GM12878 (cell line): Measurements from ENCODE around the gene ADAMTSL3. TPM values are rescaled to one million over a fixed set of nuclear protein-coding genes. Genes with fewer than 3 reads are reported as not detected.

Experiments used
- ATAC-seq: fragments of 200-7000 bp; cut with Tn5 transposase; 3 replicates; pipeline ENCODE4 v1.9.1; 2020; ENCODE audit warnings: mild to moderate bottlenecking, moderate library complexity
- BruUV-seq: library from RNA; stranded (reverse); fragments of 400-500 nt; replicated peaks from 2 replicates; lab custom pipeline; 2021; lab: Mats Ljungman, UMichigan
- CTCF ChIA-PET: fragments of 300-600 bp; sonication (Branson Sonifier 250); formaldehyde crosslinking; extraction: SDS; loops from one replicate; lab custom pipeline; 2021; ENCODE audit warnings: inconsistent platforms; lab: Yijun Ruan, JAX
- POLR2A ChIA-PET: fragments of 350-600 bp; formaldehyde crosslinking; extraction: SDS; loops from one replicate; lab custom pipeline; 2021; ENCODE audit warnings: inconsistent platforms; lab: Charles Lee
- RAD21 ChIA-PET: fragments of 300-600 bp; sonication (Branson Sonifier 250); formaldehyde crosslinking; loops from one replicate; lab custom pipeline; 2023; ENCODE audit warnings: antibody characterized with exemption; ENCODE audit not compliant: unreplicated experiment; lab: Charles Lee
- SMC1A ChIA-PET: fragments of 300-600 bp; sonication (Branson Sonifier 250); formaldehyde crosslinking; loops from one replicate; lab custom pipeline; 2023; ENCODE audit not compliant: unreplicated experiment, uncharacterized antibody; lab: Charles Lee
- DNase-seq: peaks from one replicate; pipeline ENCODE4 v3.0.0-alpha.2; 2011; ENCODE audit warnings: low read depth, low spot score
- FAIRE-seq: peaks from 3 replicates; lab custom pipeline; 2011; peaks lifted over from hg19 to GRCh38; lab: Jason Lieb, UNC
- H2AFZ ChIP-seq: 2 replicates; pipeline ENCODE4 v1.6.0; 2011; ENCODE audit warnings: low read depth, low read length, control low read depth; ENCODE audit not compliant: control insufficient read depth
- H3K27ac ChIP-seq: 2 replicates; pipeline ENCODE4 v1.5.1; 2011; ENCODE audit warnings: control low read depth; ENCODE audit not compliant: control insufficient read depth, insufficient read depth
- H3K27me3 ChIP-seq, 2 experiments: replicated peaks in 1 of 2; 2 replicates each; pipeline versions ENCODE4 v1.6.0 to v1.6.1; 2011; ENCODE audit warnings: low read length in 1 of 2; ENCODE audit not compliant: control insufficient read depth in 2 of 2, insufficient read depth in 2 of 2
- H3K36me3 ChIP-seq, 2 experiments: 2 replicates each; pipeline ENCODE4 v1.5.1; 2011; ENCODE audit warnings: low read length in 1 of 2; ENCODE audit not compliant: control insufficient read depth in 2 of 2, insufficient read depth in 2 of 2
- H3K4me1 ChIP-seq: 2 replicates; pipeline ENCODE4 v1.6.1; 2011; ENCODE audit warnings: mild to moderate bottlenecking, low read length, moderate library complexity, mixed read lengths; ENCODE audit not compliant: control insufficient read depth, insufficient read depth
- H3K4me2 ChIP-seq: 2 replicates; pipeline ENCODE4 v1.6.0; 2011; ENCODE audit warnings: control low read depth; ENCODE audit not compliant: control insufficient read depth, insufficient read depth
- H3K4me3 ChIP-seq: fragments of 200-600 bp; sonication (generic); 2 replicates; pipeline ENCODE4 v1.5.1; 2016
- H3K79me2 ChIP-seq: 2 replicates; pipeline ENCODE4 v1.6.0; 2011; ENCODE audit warnings: low read length; ENCODE audit not compliant: control insufficient read depth, insufficient read depth
- H3K9ac ChIP-seq: 2 replicates; pipeline ENCODE4 v1.8.0; 2011; ENCODE audit warnings: low read length, control low read depth, mixed read lengths; ENCODE audit not compliant: control insufficient read depth, insufficient read depth
- H3K9me3 ChIP-seq: replicated peaks from 3 replicates; pipeline ENCODE4 v1.5.1; 2011; ENCODE audit warnings: mild to moderate bottlenecking, low read length; ENCODE audit not compliant: control insufficient read depth, insufficient read depth
- H4K20me1 ChIP-seq: 2 replicates; pipeline ENCODE4 v1.6.0; 2011; ENCODE audit not compliant: control insufficient read depth, insufficient read depth
- ATF7 ChIP-seq: fragments of 450-650 bp; IDR thresholded peaks from 2 replicates; pipeline ENCODE4 v1.6.1; 2016; ENCODE audit warnings: low read depth, mild to moderate bottlenecking
- CEBPB ChIP-seq, 2 experiments: fragments of 150-350 bp in 1 of 2; IDR thresholded peaks; 2 replicates each; pipeline ENCODE4 v1.6.1; 2012 to 2014; ENCODE audit warnings: low read depth in 2 of 2, low read length in 2 of 2, borderline replicate concordance in 1 of 2, inconsistent platforms in 1 of 2
- CHD1 ChIP-seq: IDR thresholded peaks from 2 replicates; pipeline ENCODE4 v1.6.1; 2012; ENCODE audit warnings: low read depth, low read length, improper control_type of control experiment
- CHD2 ChIP-seq: IDR thresholded peaks from 2 replicates; pipeline ENCODE4 v1.6.1; 2011; ENCODE audit warnings: low read depth, low read length, improper control_type of control experiment, borderline replicate concordance
- CREM ChIP-seq: IDR thresholded peaks from 2 replicates; pipeline ENCODE4 v1.6.1; 2014; ENCODE audit warnings: antibody characterized with exemption, low read depth
- HDAC6 ChIP-seq: fragments of 200-600 bp; sonication (generic); IDR thresholded peaks from one replicate; pipeline ENCODE4 v1.8.0; 2017; ENCODE audit warnings: antibody characterized with exemption; ENCODE audit not compliant: unreplicated experiment
- HDGF ChIP-seq: fragments of 450-650 bp; IDR thresholded peaks from 2 replicates; pipeline ENCODE4 v1.6.1; 2016; ENCODE audit warnings: antibody characterized with exemption
- JUNB ChIP-seq: IDR thresholded peaks from 2 replicates; pipeline ENCODE4 v1.6.1; 2016; ENCODE audit warnings: antibody characterized with exemption, mild to moderate bottlenecking
- LARP7 ChIP-seq: fragments of 450-650 bp; IDR thresholded peaks from 2 replicates; pipeline ENCODE4 v1.6.1; 2017; ENCODE audit warnings: mild to moderate bottlenecking
- MEF2A ChIP-seq: IDR thresholded peaks from 2 replicates; pipeline ENCODE4 v1.6.1; 2011; ENCODE audit warnings: low read depth, mild to moderate bottlenecking, low read length, moderate library complexity; ENCODE audit not compliant: insufficient read depth
- MTA2 ChIP-seq: fragments of 450-650 bp; IDR thresholded peaks from 2 replicates; pipeline ENCODE4 v1.6.1; 2016; ENCODE audit warnings: low read depth, mild to moderate bottlenecking, moderate library complexity
- MXI1 ChIP-seq: fragments of 150-350 bp; IDR thresholded peaks from 2 replicates; pipeline ENCODE4 v1.6.1; 2011; ENCODE audit warnings: low read depth, mild to moderate bottlenecking, inconsistent platforms, low read length, improper control_type of control experiment
- NR2C1 ChIP-seq: fragments of 450-650 bp; IDR thresholded peaks from 2 replicates; pipeline ENCODE4 v1.6.1; 2017; ENCODE audit warnings: antibody characterized with exemption, mild to moderate bottlenecking, moderate library complexity
- PKNOX1 ChIP-seq: fragments of 450-650 bp; IDR thresholded peaks from 2 replicates; pipeline ENCODE4 v1.6.1; 2016; ENCODE audit warnings: mild to moderate bottlenecking
- POLR2AphosphoS5 ChIP-seq: IDR thresholded peaks from 2 replicates; pipeline ENCODE4 v1.6.1; 2011; ENCODE audit warnings: mild to moderate bottlenecking, low read length, inconsistent platforms
- RB1 ChIP-seq: fragments of 450-650 bp; formaldehyde crosslinking; IDR thresholded peaks from 2 replicates; pipeline ENCODE4 v1.6.1; 2017; ENCODE audit warnings: mild to moderate bottlenecking, borderline replicate concordance
- RELA ChIP-seq: fragments of 450-650 bp; IDR thresholded peaks from 2 replicates; pipeline ENCODE4 v1.8.0; 2014; ENCODE audit warnings: borderline replicate concordance; ENCODE audit not compliant: partially characterized antibody
- TAF1 ChIP-seq: IDR thresholded peaks from 2 replicates; pipeline ENCODE4 v1.6.1; 2011; ENCODE audit warnings: mild to moderate bottlenecking, low read depth, low read length, borderline replicate concordance
- ZSCAN29 ChIP-seq: fragments of 450-650 bp; IDR thresholded peaks from 2 replicates; pipeline ENCODE4 v1.6.1; 2017; ENCODE audit warnings: mild to moderate bottlenecking, moderate library complexity
- WGBS: methylation state at CpG from one replicate; pipeline ENCODE4 v1.1.6; 2016; ENCODE audit warnings: low lambda C conversion rate; ENCODE audit not compliant: insufficient replicate concordance, insufficient coverage; ENCODE audit errors: missing lambda C conversion rate; 5-methylcytosine and 5-hydroxymethylcytosine counted together
- in situ Hi-C: fragments of 300-500 bp; cut with MboI; formaldehyde crosslinking; loops from 9 replicates; pipeline ENCODE4 v1.14.3; 2018; ENCODE audit warnings: mixed read lengths
- intact Hi-C: fragments of 100-400 bp; cut with micrococcal nuclease; formaldehyde crosslinking; loops from one replicate; pipeline ENCODE4 v1.14.2; 2022; ENCODE audit not compliant: unreplicated experiment
- polyA plus RNA-seq, 11 experiments: library from polyadenylated mRNA; depleted of rRNA in 4 of 11; unstranded in 6 of 11; stranded (reverse) in 5 of 11; fragments of >200 nt; fragmentation: Nextera tagmentation in 4 of 11; fragmentation: Illumina TruSeq in 1 of 11; extraction: Ambion mirVana in 4 of 11; extraction: Trizol in 1 of 11; gene quantifications; 1 replicate in 1 of 11; 2 replicates in 10 of 11; pipeline versions ENCODE4 v1.2.1 to v1.2.3, GENCODE V29; 2011 to 2016; ENCODE audit warnings: inconsistent platforms in 2 of 11, missing spikeins in 2 of 11, low read depth in 1 of 11
- total RNA-seq, 4 experiments: library from RNA; depleted of rRNA in 3 of 4; stranded (reverse); fragments of >200 nt in 3 of 4; fragmentation: Illumina TruSeq in 1 of 4; extraction: Trizol in 1 of 4; gene quantifications; 2 replicates each; pipeline versions ENCODE4 v1.2.1 to v1.2.3, GENCODE V29; 2013 to 2021

ADAMTSL3 gene
- total and polyA plus RNA-seq, 10 of the 15 experiments (the other 5 are each of a cell fraction or from before 2014, with no cell fraction given), result 0.01 to 0.28 (median 0.13) TPM

GRCh38 chr15:83927704-83928391 is 273.9 kb downstream of the ADAMTSL3 start (continued):
- peak; percentile 79 for TF ChIP-seq JUNB
- no peak for TF ChIP-seq CREM
- no peak for TF ChIP-seq MXI1
- TF ChIP-seq MEF2A, result no peak

GRCh38 chr15:83928392-83928734 is 274.4 kb downstream of the ADAMTSL3 start:
- peak overlapping the region; percentile 55; the same call in 1 of the 2 replicates for H2AFZ ChIP-seq
- 6% methylated on average over 1 of the region's 1 CpG for WGBS
- no peaks in the 10 kb centered on the region for H3K27me3 ChIP-seq
- FAIRE-seq (peak; percentile 73), DNase-seq (peak; percentile 84), ATAC-seq (peak; percentile 90)
- peak overlapping the region; percentile 78 for H3K9ac ChIP-seq
- H3K4me2 ChIP-seq, result peak overlapping the region; percentile 88
- ChIA-PET RAD21 (interaction anchor here (1.3 to 1.9 kb wide), 3 partner anchors 10 to 65 kb away, joined by 5 to 15 read pairs (median 6); no protein-coding TSS in a partner anchor), POLR2A (interaction anchor here (0.8 to 1.5 kb wide), 4 partner anchors 13 to 56 kb away, joined by 3 to 5 read pairs (median 3); no protein-coding TSS in a partner anchor), CTCF (interaction anchor here (0.6 to 1.9 kb wide), 8 partner anchors 9 to 1474 kb away, joined by 3 to 8 read pairs (median 3); no protein-coding TSS in a partner anchor), SMC1A (interaction anchor here (0.6 to 3.2 kb wide), 11 partner anchors 10 to 65 kb away, joined by 3 to 18 read pairs (median 5); no protein-coding TSS in a partner anchor)
- H3K27ac ChIP-seq, result peak overlapping the region; percentile 99
- peak overlapping the region; percentile 31; the same call in 1 of the 2 replicates for H3K4me3 ChIP-seq
- in situ Hi-C loops, result no loop called here
- no peaks in the 10 kb centered on the region for H4K20me1 ChIP-seq
- H3K79me2 ChIP-seq, result no peaks in the 10 kb centered on the region
- no peaks in the 10 kb centered on the region; the same call in none of the 3 replicates for H3K9me3 ChIP-seq
- intact Hi-C loops, result loop anchor here (1.0 to 5.0 kb wide), 2 partner anchors 9 to 64 kb away; no protein-coding TSS in a partner anchor
- no peaks in the 10 kb centered on the region for H3K36me3 ChIP-seq
- H3K4me1 ChIP-seq, result peaks cover 36% of the 10 kb centered on the region
- no TSS peak for BruUV-seq
- no peak for TF ChIP-seq MTA2
- TF ChIP-seq RB1, result no peak
- TF ChIP-seq ZSCAN29, result no peak
- TF ChIP-seq TAF1, result 0 out of 2 replicates have a peak, but pooled peaks have one; percentile 49
- TF ChIP-seq HDGF, result no peak
- no peak for TF ChIP-seq CHD1
- TF ChIP-seq POLR2AphosphoS5, result no peak
- TF ChIP-seq LARP7, result no peak
- no peak for TF ChIP-seq RELA
- peak; percentile 42; the same call in 1 of the 2 replicates for TF ChIP-seq CHD2
- no peak for TF ChIP-seq CEBPB (IDR thresholded peaks at IDR 0.05; ENCODE audit: borderline replicate concordance in 1 of 2, low read depth in 2 of 2, low read length in 2 of 2)
- TF ChIP-seq PKNOX1, result peak; percentile 66; the same call in 1 of the 2 replicates
- peak; percentile 27; the same call in 1 of the 2 replicates for TF ChIP-seq ATF7
- no peak for TF ChIP-seq HDAC6
- TF ChIP-seq NR2C1, result no peak
